Fibroblast of upper back skin (primary cell): ENCODE results near the gene KLF11.

Experiments
- DNase-seq: peaks from one replicate; pipeline ENCODE4 v3.0.0-alpha.2; 2013

KLF11 gene

DNA sequence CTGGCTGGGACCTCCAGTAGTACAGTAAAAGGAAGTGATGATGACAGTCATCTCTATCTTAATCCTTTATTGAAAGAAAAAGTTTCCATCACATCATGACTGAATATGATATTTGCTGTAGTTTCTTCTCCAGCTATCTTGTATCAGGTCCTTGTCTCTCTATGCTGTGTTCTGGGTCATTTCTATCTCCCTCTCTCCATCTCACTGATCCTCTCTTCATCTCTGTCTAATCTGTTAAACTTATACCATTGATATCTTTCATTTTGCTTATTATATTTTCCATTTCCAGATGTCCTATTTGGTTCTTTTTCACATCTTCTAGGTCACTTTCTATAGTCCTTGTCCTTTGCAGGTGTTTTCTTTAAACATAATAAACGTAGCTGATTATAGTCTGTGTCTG lies 24.5 kb downstream of the KLF11 start:
- DNase-seq, result no peak

DNA sequence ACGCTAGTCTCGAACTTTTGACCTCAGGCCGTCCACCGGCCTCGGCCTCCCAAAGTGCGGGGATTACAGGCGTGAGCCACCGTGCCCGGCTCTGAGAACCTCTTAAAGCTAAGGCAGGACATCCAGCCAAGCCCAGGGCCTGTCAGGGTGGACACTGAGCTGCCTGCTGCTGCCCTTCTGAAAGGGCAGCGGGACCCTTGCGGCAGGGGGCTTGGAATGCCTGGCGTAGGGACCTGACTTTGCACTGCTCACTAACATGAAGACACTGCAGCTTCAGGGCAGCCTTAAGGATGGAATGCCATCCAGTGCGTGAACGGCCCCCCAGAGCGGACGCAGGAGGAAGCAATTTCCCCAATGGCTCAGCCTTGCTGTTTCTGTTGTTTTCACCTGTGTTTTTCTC lies 27.8 kb downstream of the KLF11 start:
- no peak for DNase-seq

DNA sequence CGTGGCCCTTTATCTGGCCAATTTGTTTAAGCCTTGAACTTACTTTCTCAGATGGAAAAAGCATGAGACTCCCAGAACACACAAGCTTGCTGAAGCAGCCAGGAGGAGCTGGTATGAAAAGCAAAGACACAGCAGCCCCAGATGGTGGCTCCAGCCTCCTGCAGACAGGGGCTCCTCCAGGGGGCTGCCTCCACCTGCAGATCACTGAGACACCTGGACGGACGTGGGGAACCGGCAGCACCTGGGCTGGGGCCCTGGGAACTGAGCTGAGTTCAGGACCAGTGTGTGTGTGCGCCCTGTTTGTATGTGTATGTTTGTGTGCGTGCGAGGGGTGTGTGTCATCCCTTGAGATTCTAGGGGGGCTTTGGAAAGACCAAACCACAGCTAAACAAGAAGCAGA lies 28.2 kb downstream of the KLF11 start:
- no peak for DNase-seq

DNA sequence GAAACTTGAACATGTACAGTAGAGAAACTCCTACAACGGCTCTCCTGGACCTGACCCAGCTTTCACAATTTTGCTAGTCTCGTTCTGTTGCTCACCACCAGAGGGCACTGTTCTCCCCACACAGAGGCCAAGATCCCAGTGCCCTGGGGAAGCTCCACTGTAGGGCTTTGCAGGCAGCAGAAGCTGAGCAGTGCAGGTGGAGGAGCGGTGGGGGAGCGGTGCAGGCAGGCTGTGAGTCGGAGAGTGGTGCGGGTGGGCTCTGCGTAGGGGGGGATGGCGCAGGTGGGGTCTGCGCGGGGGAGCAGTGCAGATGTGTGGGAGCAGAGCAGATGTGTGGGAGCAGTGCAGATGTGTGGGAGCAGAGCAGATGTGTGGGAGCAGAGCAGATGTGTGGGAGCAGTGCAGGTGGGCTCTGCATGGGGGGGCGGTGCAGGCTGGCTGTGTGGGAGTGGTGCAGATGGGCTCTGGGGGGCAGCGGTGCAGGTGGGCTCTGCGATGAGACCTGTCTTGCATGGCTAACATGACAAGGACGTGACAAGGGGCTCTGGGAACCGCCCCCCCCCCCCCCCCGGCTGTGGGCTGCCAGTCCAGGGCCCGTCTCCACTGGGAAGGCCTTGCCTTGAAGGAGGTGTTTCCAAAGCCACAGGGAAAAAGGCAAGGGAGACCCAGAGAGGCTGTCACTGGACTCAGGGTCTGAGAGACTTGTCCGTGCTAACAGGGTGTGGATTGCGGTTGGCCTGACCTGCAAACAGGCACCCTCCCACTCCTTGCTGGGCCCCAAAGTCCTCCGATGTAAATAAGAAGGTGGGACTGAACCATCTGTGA lies 29.5 kb downstream of the KLF11 start:
- DNase-seq, result peak; percentile 82

DNA sequence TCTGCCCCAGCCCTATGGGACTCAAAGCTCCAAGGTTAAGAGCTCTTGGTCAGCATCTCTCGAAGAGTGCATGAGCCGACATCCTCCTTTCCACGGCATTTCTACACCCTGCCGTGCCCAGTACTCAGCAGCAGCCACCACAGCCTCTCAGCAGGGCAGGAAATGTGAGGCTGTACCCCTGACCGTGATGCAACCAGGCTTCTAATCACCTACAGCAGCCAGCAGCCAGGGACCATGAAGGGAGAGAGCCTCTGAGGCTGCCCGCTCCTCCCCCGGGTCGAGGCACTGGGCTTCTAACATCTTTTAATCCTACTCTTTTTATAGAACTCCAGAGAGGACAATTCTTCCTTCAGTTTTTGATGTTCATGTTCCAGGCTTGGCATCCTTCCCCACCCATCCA lies 30.4 kb downstream of the KLF11 start:
- DNase-seq, result no peak

DNA sequence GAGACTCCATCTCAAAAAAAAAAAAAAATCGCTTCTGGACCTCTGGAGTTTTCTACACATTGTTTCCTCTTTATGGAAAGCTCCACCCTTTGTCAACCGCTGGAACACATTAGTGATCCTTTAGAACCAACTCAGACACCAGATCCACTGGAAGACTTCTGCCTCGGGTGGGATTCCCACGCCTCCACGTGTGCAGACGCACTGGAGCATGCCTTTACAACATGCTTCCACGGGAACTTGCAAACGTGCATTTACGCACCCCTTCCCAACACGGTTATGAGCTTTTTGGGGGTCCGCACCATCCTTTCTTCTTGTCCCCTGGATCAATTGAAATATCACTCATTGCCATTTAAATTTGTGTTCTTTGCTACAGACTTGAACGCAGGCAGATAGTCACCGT lies 31.8 kb downstream of the KLF11 start:
- DNase-seq, result no peak

DNA sequence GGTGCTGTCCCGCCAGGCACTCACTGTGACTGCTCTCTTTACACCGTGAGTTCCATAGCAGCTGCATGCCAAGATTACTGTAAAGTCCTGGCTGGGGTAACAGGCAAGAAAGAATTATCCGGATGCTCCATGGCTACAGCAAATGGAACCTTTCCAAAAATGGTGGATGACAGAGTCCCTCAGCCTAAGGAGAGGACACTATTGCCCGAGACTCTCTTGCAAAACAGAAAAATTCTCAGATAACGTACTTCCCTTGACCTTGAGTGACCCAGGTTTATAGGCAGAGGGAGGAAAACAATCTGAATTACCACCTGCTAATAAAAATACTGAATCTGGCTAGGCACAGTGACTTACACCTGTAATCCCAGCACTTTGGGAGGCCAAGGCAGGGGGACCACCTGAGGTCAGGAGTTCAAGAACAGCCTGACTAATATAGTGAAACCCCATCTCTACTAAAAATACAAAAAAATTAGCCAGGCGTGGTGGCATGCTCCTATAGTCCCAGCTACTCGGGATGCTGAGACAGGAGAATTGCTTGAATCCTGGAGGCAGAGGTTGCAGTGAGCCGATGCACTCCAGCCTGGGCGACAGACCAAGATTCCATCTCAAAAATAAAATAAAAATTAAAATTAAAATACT lies 32.3 kb downstream of the KLF11 start:
- no peak for DNase-seq

DNA sequence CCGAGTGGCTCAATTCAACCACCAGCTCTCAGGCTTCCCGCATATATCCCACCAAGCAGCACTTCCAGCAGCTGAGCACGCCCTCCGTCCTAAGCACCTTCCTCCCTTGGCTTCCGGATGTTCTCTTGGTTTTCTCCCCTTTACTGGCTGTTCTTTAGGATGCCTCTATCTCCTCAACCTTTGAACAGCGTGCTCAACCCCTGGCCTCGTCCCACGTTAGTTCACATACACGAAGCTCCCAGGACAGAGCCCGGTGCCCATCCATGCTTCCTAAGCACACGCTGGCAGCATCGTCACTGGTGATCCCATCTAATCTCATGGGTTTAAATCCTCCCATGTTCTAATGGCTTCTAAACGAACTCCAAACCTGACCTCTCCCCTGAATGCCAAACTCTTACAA lies 33.2 kb downstream of the KLF11 start:
- no peak for DNase-seq

DNA sequence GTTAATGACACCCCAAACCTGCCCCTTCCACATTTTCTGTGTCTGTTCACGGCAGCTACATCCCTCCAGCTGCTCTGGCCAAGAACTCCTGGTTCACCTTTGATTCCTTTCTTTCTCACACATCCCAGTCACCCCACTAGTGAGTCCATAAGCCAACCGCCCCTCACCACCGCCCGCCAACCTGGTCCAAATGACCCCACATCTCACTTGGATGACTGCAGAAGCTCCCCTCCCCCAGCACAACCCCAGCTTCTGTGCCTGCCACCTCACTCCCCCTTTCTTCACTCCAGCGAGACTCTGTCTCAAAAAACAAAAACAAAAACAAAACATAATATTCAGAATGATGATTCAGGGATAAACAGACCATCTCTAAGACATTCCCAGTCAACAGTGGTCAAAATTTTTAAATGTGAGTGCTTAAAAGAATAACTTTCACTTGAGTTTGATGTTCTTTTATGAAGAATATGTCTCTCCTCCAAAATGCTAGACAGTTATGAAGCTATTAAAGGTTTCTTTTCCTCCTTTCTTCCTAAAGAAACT lies 33.7 kb downstream of the KLF11 start:
- no peak for DNase-seq

DNA sequence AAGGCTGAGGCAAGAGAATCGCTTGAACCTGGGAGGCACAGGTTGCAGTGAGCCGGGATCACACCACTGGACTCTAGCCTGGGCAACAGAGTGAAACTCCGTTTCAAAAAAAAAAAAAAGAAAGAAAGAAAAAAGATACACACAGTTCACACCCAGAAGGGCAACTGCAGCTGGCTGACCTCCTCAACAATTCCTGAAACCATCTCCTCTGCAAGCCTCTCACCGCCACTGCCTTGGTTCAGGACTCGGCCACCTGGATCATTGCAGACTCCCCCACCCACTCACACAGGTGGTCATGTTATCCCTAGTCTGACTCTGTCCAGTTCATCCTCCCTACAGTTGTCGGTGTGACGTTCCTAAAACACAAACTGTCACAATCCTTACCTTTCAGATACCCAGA lies 34.7 kb downstream of the KLF11 start:
- no peak for DNase-seq

DNA sequence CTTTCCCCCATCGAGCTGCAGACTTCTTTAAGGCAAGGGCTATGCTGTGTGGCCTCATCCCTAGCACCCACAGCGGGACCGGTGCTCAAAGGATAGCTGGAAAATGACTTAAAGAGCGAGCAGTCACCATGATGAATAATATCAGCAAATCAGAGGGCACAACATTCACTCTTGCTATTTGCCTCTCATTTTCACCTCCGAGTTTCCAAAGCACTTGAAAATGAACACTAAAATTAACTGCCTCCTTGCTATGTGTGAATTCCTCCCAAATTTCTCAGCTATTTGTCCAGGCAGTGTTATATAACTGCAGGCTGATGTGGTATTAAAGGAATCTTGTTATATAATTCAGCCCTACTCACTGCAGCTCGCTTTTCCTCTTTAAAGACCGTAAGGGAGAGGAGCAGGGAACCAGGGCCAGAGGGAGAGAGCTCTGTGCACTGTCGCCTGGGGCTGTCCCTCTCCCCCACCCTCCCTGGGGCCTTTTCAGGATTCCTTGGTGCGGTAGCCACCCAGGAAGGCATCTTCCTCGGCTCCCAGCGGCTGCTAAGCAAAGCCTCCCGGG lies 35.4 kb downstream of the KLF11 start:
- no peak for DNase-seq

DNA sequence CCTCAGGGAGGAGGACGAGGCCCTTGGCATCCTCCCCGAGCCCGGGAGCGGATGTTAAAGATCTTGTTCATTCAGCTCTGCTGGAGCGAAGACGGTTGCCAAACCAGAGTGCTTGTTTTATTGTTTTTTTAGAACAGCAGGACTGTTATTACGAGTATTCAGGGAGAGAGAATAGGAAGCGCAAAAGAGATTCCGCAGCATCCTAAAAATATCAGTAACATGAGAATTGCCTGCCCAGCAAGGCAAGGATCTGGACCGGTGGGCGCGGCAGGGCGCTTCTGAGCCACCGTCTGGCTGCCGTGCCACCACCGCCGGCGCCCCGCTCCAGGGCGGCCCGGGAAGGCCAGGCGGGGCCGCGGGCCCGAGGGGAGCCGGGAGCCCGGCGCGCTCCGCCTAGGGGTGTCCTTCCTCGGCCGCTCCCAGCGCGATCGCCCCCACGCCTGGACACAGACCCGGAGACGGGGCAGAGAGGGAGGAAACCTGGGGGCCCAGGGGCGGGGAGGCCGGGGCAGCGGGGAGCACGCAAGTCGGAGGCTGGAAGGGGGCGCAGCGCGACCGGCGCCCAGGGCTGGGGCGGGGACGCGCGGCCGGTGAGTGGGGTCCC lies 36.0 kb downstream of the KLF11 start:
- DNase-seq, result peak; percentile 62

DNA sequence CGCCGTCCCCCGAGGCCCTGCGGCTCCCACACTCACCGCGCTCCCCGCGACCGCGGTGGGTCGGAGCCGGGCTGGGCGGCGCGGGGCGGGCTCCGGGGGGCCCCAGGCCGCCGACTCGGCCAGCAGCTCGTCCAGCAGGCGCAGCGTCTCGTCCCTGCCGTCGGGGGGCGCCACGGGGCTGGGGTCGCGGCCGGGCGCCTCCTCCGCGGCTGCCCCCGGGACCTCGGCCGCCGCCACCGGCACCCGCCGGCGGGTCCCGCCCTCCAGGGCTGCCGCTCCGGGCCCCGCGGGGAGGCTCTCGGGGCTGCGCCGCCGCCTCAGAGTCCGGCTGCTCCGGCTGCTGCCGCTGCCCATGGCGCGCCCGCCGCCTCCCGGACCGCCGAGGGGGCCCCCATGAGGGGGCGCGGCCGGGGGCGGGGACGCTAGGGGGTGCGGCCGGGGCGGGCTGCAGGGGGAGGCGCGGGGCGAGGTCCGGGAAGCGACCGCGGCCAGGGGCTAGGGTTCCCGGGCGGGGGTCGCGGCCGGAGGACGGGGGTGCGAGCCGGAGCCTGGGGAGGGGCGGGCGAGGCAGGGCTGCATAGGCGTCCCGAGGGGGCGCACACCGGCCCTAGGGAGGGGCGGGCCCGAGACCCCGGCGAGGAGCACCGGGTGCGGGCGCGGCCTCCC lies 36.7 kb downstream of the KLF11 start, which contains the start of gene CYS1:
CYS1 (minus strand) TSS at position 542 of the 666 bp plus-strand sequence; CDS start at position 354, 188 bp downstream.
- no peak for DNase-seq

DNA sequence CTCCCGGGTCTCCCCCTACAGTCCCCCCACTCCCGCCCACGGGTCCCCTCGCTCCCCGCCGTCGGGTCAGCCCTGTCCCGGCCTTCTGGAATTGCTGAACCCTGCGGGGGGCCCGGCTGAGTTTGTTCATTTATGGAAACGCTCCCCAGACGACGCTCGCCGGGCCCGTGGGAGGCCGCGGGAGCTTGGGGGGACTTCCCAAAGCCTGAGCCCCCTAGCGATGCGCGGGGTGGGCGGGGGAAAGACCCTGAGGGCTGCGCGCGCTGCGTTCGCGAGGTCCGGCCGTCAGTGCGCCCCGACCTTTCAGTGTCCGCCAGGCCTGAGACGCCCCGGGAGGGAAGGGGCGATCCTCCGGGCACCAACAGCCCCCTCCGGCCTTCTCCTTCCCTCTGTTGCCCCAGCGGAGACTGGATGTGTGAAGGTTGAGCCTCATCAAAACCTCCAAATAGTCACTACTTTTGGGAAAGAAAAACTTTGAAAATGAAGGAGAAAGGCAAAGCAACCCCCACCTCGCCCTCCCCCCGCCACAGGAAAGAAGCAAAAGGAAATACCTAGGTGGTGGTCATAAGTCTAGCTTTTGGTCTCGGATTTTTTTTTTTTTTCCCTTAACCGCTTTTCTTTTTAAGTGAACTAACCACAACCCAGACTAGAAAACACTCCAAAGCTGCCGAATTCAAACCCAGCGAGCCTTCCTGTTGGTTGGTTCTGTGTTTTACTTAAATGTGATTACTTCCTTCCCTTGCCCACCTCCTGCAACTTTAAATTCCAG lies 37.4 kb downstream of the KLF11 start:
- peak; percentile 16 for DNase-seq

DNA sequence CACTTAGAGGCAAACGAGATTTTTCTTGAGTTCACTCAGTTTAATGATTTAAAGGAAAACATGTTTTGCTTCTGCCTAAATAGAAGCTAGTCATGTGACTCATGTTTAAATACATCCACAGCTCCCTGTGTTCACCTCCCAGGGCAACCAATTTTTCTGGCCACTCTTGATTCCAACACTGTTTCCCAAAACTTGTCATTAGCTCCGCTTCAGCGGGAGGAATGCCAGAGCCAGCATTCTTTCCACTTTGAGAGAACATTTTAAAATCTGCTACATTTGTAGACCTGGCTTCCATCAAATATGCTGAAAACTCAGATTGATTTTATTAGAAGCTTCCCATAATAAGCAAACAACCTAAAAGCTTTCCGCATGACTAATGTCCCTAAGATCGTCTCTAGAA lies 39.7 kb downstream of the KLF11 start:
- no peak for DNase-seq

DNA sequence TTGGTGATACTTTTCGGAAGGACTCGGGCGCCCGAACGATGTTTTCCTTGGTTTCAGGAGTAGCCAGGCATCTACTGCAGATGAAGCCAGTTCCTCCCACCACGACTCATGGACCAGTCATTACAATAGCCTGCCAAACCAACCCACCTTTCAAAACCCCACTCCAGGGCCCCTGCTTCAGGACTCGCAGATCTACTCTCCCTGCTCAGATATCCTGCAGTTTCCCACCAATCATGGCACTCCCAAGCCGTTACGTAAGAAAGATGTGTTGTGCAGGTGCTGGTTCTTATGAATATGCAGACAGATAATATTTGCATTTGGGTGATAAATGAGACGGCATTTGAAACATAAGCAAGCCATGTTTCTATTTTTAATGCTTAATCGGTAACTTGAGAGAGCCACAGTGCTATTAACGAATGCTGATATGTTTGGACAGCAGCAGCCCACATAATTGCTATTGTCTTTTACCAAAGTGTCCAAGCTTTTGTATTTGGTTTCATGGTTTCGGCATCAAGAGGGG lies 40.4 kb downstream of the KLF11 start:
- DNase-seq, result no peak

DNA sequence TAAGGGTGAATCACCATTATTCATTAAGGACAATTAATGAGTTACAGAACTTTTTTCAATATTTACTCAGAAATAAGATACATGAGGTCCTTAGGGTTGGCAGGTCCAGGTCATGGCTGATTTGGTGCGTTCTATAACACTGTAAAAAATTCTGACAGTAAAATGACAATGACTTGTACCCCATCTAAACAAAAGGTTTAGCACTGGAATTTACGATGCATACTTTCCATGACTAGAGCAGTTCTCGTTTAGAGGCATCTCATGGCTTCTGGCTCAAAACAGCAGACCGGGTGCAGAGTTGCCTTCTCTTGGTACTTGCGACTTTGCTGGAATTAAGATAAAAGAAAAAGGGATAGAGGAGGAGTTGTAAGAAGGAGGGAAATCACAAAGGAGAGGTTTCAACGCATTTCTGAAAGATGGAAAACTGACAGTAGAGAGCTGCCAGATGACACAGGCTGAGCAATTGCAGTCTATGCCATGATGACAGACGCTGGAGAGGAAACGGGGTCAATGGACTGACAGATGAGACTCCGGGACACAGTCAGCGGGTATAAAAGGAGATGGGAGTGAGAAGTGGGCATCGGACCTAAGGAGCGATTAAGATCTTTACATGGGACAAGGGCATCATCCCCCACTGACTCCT lies 41.0 kb downstream of the KLF11 start:
- no peak for DNase-seq

DNA sequence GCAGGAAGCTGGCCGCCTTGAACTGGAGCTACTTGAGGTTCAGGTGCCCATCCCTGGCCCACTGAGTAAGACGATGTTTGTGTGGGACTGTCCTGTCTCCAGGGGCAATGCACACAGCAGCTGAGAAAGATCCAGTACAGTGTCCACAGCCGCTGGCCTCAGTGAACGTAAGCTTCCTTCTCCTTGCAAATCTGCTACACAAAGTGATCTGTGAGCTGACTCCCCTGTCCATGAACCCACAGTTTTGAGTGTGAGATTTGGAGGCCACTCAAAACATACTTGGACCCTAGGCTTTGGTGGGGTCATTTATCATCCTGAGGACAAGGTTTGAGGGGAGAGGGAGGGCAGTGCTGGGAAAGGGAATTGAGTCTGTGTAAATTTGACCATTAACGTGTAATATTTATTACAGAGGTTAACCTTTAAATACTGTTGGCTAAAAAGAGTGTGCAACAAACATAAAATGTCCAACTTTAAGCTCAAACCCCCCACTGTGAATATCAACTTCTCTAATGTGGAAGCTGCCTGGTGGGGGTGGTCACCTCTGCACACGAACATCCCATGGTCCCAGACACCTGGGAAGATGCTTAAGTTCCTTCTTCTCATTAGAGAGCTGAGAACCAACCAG lies 41.8 kb downstream of the KLF11 start:
- DNase-seq, result no peak

DNA sequence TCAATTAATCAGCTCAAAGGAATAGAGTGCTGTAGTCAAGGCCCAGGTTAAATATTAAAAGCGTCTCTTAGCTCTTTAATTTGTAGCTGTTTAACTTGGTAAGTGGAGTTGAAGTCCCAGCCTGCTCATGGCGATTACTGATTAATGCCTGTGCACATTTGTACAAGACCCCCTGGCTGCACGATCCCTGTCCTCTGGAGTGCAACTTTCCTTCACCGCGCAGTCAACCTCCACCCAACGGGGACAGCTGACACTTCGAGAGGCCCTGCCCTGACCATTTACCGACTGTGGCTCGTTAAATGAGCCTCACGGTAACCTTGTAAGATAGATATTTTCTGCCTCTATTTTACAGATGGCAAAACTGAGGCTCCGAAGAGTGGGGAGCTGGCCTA lies 42.3 kb downstream of the KLF11 start:
- no peak for DNase-seq

DNA sequence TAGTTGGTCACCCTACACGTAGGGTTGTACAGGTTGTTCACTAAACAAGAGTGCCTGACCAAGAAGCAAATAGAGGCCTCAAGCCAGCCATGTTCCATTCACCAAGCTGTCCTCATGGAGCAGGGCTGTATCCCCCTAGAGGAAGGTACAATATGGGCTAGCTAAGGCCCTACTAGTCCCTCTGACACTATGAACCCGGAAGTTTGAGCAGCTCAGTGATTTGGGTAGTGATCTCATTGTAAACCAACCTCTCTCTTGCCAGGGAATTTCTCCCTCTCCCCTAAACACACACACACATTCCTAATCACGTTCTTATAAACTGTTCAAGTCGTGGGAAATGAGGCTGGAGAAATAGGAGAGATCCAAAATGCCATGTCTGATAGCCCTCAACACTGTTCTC lies 43.6 kb downstream of the KLF11 start:
- DNase-seq, result no peak

DNA sequence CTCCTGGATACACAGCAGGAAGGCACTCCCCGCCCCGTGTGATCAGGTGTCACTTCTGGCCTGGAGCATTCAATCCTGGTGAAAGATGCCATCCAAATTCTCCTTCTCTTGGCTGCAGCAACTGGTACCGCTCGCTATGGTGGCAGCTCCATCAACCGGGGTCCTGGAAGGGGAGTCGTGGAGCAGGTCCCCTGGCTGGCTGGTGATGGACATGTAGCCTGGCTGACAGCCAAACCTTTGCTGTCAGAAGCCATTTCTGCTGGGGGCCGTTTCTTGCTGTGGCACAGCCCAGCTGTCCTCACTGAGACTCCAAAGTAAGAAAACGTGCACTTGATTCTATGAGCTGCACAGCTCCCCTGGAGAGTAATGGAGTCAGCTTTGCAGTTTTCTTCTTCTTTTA lies 44.0 kb downstream of the KLF11 start:
- DNase-seq, result no peak
